Measurements from ENCODE around the gene TCF3. TPM values are rescaled to one million over a fixed set of nuclear protein-coding genes. Genes with fewer than 3 reads are reported as not detected.

The TCF3 gene
- total and polyA plus RNA-seq, 2 donors (not counting 3 experiments of a cell fraction or from before 2014, with no cell fraction given): 147 to 193 TPM

DNA sequence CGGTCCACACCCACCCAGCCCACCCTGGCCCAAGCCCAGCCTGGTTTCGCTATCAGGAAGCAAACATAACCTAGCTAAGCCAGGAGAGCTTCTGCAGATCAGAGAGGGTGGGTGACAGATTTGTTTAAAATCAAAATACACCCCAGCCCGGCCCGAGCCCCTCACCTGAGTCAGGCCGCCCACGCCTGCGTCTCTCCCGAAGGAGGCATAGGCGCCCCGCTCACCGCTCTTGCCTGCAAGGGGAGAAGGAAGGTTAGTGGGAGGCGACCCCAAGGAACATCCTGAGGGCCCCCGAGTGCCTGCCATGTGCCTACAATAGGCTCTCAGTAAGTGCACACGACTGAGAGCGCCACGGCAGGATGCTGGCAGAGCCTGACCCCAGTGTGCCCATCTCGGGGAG lies 25.2 kb downstream of the TCF3 start:
- dilution Hi-C loops (cut with MboI; ENCODE audit: extremely low pct_ligation_motif_present, low sequenced_read_pairs): no loop called here
- no peak for FAIRE-seq
- no TSS peak for BruUV-seq (replicated peaks)

More for the DNA sequence above, 25.2 kb downstream of the TCF3 start:
- Histone ChIP-seq H3K4me2 (ENCODE audit: insufficient read depth, low read length) (no peak overlapping the region), H3K4me1 (ENCODE audit: control insufficient read depth, extremely low read depth, insufficient read depth, low read length) (no peaks in the 10 kb centered on the region), H3K27ac (ENCODE audit: insufficient read depth, low read depth, low read length) (no peak overlapping the region), H3K27me3 (ENCODE audit: control insufficient read depth in 2 of 2, insufficient read depth in 2 of 2, low read length in 2 of 2) (no peaks in the 10 kb centered on the region), H3K36me3 (ENCODE audit: control insufficient read depth in 2 of 2, extremely low read depth in 1 of 2, insufficient read depth in 2 of 2, low read length in 2 of 2) (peaks cover 11 to 39% of the 10 kb centered on the region in 2 experiments), H2AFZ (ENCODE audit: low read depth, low read length) (no peak overlapping the region), H3K9me1 (replicated peaks; ENCODE audit: control insufficient read depth, extremely low read depth, insufficient read depth, low read length) (no peaks in the 10 kb centered on the region), H3K79me2 (ENCODE audit: control insufficient read depth, insufficient read depth, low read length) (peaks cover 4% of the 10 kb centered on the region), H3K4me3 (replicated peaks in 1 of 3; ENCODE audit: insufficient read depth in 1 of 3, low read depth in 1 of 3, low read length in 3 of 3) (no peak overlapping the region), H4K20me1 (replicated peaks; ENCODE audit: control insufficient read depth, extremely low read depth, insufficient read depth, low read length) (no peaks in the 10 kb centered on the region), H3K9ac (replicated peaks; ENCODE audit: extremely low read depth, insufficient read depth, low read length) (no peak overlapping the region), H3K9me3 (replicated peaks; ENCODE audit: control insufficient read depth, insufficient read depth, low read length) (no peaks in the 10 kb centered on the region)
- ChIA-PET CTCF (interaction anchor here (0.6 kb wide), 1 partner anchor 35 kb away, joined by 3 read pairs; no protein-coding TSS in a partner anchor), POLR2A (no interaction called here)
- TF ChIP-seq GATA2 (IDR thresholded peaks at IDR 0.05; ENCODE audit: insufficient read depth, insufficient read length, low read depth, low read length) (no peak), POLR2AphosphoS5 (IDR thresholded peaks at IDR 0.05; ENCODE audit: insufficient read depth, low read depth, low read length) (no peak), MYC (IDR thresholded peaks at IDR 0.05; ENCODE audit: low read depth, low read length) (no peak), POLR2A (IDR thresholded peaks at IDR 0.05; ENCODE audit: low read depth, low read length) (no peak), MAX (IDR thresholded peaks at IDR 0.05; ENCODE audit: insufficient read depth, insufficient read length) (no peak), FOS (IDR thresholded peaks at IDR 0.05; ENCODE audit: borderline replicate concordance, insufficient read depth, low read length) (no peak), CTCF (IDR thresholded peaks at IDR 0.05; ENCODE audit: extremely low read depth in 1 of 2, insufficient read depth in 1 of 2, low read depth in 1 of 2, low read length in 2 of 2) (no peak), EZH2 (IDR thresholded peaks at IDR 0.05; ENCODE audit: borderline replicate concordance, low read depth, low read length, severe bottlenecking) (no peak), JUN (IDR thresholded peaks at IDR 0.05; ENCODE audit: borderline replicate concordance, insufficient read depth, insufficient read length, low read depth) (no peak)
- intact Hi-C loops (cut with micrococcal nuclease): no loop called here
- DNase-seq (ENCODE audit: low read depth, low spot score): no peak
